HL-60/S4 (cell line): ENCODE measurements around the gene TTLL8.

Source experiments
- in situ Hi-C: fragments of 300-500 bp; cut with MboI; formaldehyde crosslinking; loops from 2 replicates; pipeline ENCODE4 v1.14.3; 2022; ENCODE audit warnings: low sequenced_read_pairs

The TTLL8 gene

DNA sequence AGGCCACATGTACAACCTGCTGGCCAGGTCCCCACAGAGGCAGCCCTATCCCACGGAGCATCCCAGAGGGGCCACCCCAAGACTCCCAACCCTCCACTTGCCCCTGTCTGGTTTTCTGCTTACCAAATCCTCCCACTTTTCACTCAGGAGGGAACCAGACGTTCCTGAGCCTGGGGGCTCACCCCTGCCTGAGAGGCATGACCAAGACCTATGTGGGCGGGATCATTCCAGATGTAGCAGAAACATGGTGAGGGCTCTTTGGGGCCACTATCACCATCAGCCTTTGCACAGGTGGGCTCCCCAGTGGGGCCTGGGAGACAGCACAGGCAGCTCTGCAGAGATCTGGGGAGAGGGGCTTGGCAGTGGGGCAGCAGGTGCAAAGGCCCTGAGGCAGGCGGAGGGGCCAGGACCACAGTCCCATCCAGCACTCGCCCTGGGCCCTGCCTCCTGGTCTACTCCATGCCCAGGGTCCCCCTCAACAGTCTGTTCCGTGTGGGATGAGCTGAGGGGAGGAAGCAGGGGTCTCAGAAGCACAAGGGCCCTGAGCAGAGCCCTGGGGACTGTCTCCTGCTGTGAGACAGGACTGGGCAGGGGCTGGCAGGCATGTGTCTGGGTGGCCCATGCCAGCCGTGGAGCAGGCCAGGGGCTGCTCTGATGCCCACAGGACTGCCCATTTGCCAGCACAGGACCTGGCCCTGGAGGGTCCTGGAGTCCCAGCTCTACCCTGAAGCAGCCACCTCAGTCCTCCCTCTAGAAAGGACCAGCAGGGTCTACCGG, 88.2 kb downstream of the TTLL8 start:
- in situ Hi-C loops = loop anchor here (5.0 kb wide), 1 partner anchor 38 kb away; no protein-coding TSS in a partner anchor

DNA sequence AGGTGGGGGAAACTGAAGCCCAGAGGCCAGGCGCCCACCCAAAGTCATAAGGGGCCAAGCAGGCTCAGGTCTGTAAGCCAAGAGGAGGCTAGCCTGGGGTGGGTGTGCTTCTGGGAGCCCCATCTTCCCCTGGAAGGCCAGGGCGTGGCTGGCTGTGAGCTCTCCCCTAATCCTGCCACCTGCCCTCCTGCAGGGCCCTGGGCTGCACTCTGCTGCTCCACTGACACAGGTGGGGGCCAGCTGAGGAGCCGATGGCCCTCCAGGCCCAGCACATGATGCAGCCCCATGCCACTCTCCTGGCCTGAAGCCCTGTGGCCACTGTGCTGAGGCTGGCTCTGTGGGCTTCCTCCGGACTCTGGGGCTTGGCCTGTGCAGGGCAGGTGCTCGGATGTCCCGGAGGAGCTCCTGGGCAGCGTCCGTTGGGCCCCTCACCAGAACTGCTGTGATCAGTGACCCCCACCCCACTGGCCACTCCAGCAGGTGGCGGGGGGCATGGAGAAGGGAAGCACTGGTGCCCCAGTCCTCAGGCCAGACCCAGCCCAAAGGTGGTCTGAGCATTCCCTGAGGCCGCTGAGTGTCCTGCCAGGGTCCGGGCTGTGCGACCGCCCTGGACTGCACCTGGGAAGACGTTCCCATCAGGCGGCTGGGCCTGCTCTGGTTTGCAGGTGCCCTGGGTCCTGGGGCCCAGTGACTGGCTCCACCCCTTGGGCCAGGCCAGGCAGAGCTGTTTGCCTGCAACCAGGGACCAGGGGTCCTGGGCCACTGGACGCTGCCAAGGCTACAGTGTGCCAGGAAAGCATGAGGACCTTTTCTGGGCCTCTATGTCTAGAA, 89.1 kb downstream of the TTLL8 start:
- in situ Hi-C loops = loop anchor here (5.0 kb wide), 1 partner anchor 37 kb away; no protein-coding TSS in a partner anchor
